K562 (cell line): ENCODE data around the gene LPCAT3. TPM values are rescaled to one million over a fixed set of nuclear protein-coding genes. Genes with fewer than 3 reads are reported as not detected.

Source experiments
- E2F3 ChIP-seq: fragments of 250-450 bp; sonication (Bioruptor Pico); IDR thresholded peaks from 2 replicates; pipeline ENCODE4 v1.4.0; 2020; ENCODE audit warnings: mild to moderate bottlenecking
- HDAC3 ChIP-seq: fragments of 450-650 bp; IDR thresholded peaks from 2 replicates; pipeline ENCODE4 v1.6.1; 2018; ENCODE audit warnings: borderline replicate concordance, mild to moderate bottlenecking, moderate library complexity; ENCODE audit not compliant: partially characterized antibody
- HDAC8 ChIP-seq: fragments of 450-650 bp; IDR thresholded peaks from 2 replicates; pipeline ENCODE4 v1.6.1; 2016; ENCODE audit warnings: mild to moderate bottlenecking, missing genetic modification characterization, moderate library complexity, missing compliant biosample characterization
- KLF16 ChIP-seq: IDR thresholded peaks from 2 replicates; pipeline ENCODE4 v1.6.1; 2016; ENCODE audit warnings: antibody characterized with exemption
- POLR2G ChIP-seq: fragments of 200-400 bp; formaldehyde crosslinking; IDR thresholded peaks from 2 replicates; pipeline ENCODE4 v1.6.1; 2017; ENCODE audit warnings: low read depth, mild to moderate bottlenecking, antibody characterized with exemption, low read length, moderate library complexity
- POLR2H ChIP-seq: IDR thresholded peaks from 2 replicates; pipeline ENCODE4 v1.6.1; 2016; ENCODE audit warnings: missing genetic modification characterization, low read depth, mild to moderate bottlenecking, control low read depth, missing compliant biosample characterization, moderate library complexity
- SMAD1 ChIP-seq: fragments of 150-350 bp; IDR thresholded peaks from 2 replicates; pipeline ENCODE4 v1.6.1; 2014; ENCODE audit warnings: low read length, low read depth; ENCODE audit not compliant: partially characterized antibody
- SP1 ChIP-seq: sonication (generic); formaldehyde crosslinking; IDR thresholded peaks from 2 replicates; pipeline ENCODE4 v1.8.1; 2022; ENCODE audit warnings: mild to moderate bottlenecking, missing genetic modification reagents
- TAF15 ChIP-seq: fragments of 200-400 bp; formaldehyde crosslinking; IDR thresholded peaks from 2 replicates; pipeline ENCODE4 v1.6.1; 2017; ENCODE audit warnings: mild to moderate bottlenecking, low read depth, low read length, moderate library complexity
- XRCC5 ChIP-seq: fragments of 200-400 bp; formaldehyde crosslinking; IDR thresholded peaks from 2 replicates; pipeline ENCODE4 v1.6.1; 2017; ENCODE audit warnings: low read depth, mild to moderate bottlenecking, low read length
- polyA plus RNA-seq, 8 experiments: library from polyadenylated mRNA; depleted of rRNA in 4 of 8; stranded (reverse) in 5 of 8; unstranded in 3 of 8; fragments of >200 nt; fragmentation: Nextera tagmentation in 2 of 8; fragmentation: Illumina TruSeq in 1 of 8; extraction: Ambion mirVana in 2 of 8; extraction: Trizol in 1 of 8; gene quantifications; 2 replicates each; pipeline versions ENCODE4 v1.2.1 to v1.2.3, GENCODE V29; 2011 to 2014; ENCODE audit warnings: inconsistent platforms in 1 of 8, missing spikeins in 1 of 8
- total RNA-seq, 7 experiments: library from RNA; depleted of rRNA in 6 of 7; stranded (reverse); fragments of >200 nt in 6 of 7; fragmentation: Illumina TruSeq in 2 of 7; extraction: Trizol in 2 of 7; gene quantifications; 2 replicates each; pipeline versions ENCODE4 v1.2.1 to v1.2.3, GENCODE V29; 2011 to 2021; ENCODE audit warnings: low replicate concordance in 1 of 7
- TF ChIP-seq, protein P1 (sequence below), 2 experiments: fragments of 150-350 bp in 1 of 2; IDR thresholded peaks; 2 replicates each; pipeline ENCODE4 v1.6.1; 2012 to 2016; ENCODE audit warnings: low read depth in 2 of 2, low read length in 2 of 2, mild to moderate bottlenecking in 1 of 2, moderate library complexity in 1 of 2
- TF ChIP-seq, protein P2 (sequence below), 2 experiments: fragments of 450-650 bp; formaldehyde crosslinking in 1 of 2; IDR thresholded peaks; 2 replicates each; pipeline versions ENCODE4 v1.4.0 to v1.6.1; 2014 to 2020; ENCODE audit warnings: mild to moderate bottlenecking in 2 of 2, borderline replicate concordance in 1 of 2, low read depth in 1 of 2
- TF ChIP-seq, protein P3 (sequence below): fragments of 450-650 bp; IDR thresholded peaks from 2 replicates; pipeline ENCODE4 v1.6.1; 2016; ENCODE audit warnings: antibody characterized with exemption

Gene LPCAT3
- total and polyA plus RNA-seq, 9 of the 15 experiments (the other 6 are each of a cell fraction or from before 2014, with no cell fraction given) = 4.9 to 52.5 (median 25.3) TPM

DNA sequence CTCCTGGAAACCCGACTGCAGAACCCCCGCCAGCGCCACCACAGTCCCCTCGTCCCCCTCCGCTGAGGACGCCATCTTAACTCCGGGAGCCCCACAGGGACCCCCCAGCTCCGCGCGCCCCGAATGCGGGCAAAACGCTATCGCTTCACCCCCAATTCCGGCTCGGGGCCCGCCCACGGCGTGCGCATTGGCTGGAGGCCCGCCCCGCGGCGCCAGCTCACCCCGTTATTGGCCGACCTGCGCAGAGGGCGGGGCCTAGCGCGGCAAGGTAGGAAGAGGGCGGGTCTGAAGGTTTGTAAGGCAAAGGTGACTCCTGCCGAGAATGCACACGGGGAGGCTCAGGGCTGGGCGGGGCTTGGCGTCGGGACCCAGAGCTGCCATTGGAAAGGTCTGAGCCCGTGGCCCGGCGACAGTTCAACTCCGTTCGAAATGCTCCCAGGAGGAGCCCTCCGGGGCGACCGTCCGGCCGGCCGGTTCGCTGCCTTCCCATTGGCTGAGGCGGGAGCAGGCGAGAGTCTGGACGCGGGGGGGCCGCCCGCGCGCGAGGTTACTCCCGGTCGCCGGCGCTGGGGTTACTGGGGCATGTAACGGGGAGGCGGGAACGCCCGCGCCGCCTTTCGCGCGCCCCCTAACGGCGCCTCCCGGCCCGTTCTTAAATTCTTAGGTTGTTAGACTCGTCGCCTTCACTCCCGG lies at the start of gene LPCAT3 (continued):
- TF ChIP-seq, protein P1, sequence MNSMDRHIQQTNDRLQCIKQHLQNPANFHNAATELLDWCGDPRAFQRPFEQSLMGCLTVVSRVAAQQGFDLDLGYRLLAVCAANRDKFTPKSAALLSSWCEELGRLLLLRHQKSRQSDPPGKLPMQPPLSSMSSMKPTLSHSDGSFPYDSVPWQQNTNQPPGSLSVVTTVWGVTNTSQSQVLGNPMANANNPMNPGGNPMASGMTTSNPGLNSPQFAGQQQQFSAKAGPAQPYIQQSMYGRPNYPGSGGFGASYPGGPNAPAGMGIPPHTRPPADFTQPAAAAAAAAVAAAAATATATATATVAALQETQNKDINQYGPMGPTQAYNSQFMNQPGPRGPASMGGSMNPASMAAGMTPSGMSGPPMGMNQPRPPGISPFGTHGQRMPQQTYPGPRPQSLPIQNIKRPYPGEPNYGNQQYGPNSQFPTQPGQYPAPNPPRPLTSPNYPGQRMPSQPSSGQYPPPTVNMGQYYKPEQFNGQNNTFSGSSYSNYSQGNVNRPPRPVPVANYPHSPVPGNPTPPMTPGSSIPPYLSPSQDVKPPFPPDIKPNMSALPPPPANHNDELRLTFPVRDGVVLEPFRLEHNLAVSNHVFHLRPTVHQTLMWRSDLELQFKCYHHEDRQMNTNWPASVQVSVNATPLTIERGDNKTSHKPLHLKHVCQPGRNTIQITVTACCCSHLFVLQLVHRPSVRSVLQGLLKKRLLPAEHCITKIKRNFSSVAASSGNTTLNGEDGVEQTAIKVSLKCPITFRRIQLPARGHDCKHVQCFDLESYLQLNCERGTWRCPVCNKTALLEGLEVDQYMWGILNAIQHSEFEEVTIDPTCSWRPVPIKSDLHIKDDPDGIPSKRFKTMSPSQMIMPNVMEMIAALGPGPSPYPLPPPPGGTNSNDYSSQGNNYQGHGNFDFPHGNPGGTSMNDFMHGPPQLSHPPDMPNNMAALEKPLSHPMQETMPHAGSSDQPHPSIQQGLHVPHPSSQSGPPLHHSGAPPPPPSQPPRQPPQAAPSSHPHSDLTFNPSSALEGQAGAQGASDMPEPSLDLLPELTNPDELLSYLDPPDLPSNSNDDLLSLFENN (IDR thresholded peaks at IDR 0.05; ENCODE audit: low read depth in 2 of 2, low read length in 2 of 2) = no peak
- TF ChIP-seq POLR2G (peak; percentile 83), HDAC3 (peak; percentile 86), XRCC5 (peak; percentile 62; the same call in 1 of the 2 replicates), E2F3 (CRISPR knock-in tag) (peak; percentile 58), TAF15 (no peak), HDAC8 (tag) (no peak), POLR2H (tag) (no peak), SP1 (CRISPR knock-in tag) (peak; percentile 85), KLF16 (no peak), SMAD1 (no peak)
- TF ChIP-seq, protein P2, sequence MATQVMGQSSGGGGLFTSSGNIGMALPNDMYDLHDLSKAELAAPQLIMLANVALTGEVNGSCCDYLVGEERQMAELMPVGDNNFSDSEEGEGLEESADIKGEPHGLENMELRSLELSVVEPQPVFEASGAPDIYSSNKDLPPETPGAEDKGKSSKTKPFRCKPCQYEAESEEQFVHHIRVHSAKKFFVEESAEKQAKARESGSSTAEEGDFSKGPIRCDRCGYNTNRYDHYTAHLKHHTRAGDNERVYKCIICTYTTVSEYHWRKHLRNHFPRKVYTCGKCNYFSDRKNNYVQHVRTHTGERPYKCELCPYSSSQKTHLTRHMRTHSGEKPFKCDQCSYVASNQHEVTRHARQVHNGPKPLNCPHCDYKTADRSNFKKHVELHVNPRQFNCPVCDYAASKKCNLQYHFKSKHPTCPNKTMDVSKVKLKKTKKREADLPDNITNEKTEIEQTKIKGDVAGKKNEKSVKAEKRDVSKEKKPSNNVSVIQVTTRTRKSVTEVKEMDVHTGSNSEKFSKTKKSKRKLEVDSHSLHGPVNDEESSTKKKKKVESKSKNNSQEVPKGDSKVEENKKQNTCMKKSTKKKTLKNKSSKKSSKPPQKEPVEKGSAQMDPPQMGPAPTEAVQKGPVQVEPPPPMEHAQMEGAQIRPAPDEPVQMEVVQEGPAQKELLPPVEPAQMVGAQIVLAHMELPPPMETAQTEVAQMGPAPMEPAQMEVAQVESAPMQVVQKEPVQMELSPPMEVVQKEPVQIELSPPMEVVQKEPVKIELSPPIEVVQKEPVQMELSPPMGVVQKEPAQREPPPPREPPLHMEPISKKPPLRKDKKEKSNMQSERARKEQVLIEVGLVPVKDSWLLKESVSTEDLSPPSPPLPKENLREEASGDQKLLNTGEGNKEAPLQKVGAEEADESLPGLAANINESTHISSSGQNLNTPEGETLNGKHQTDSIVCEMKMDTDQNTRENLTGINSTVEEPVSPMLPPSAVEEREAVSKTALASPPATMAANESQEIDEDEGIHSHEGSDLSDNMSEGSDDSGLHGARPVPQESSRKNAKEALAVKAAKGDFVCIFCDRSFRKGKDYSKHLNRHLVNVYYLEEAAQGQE (IDR thresholded peaks at IDR 0.05; ENCODE audit: borderline replicate concordance) = peak; percentile 49; the same call in 1 of the 2 replicates
- TF ChIP-seq, protein P2 (CRISPR knock-in tag; IDR thresholded peaks at IDR 0.05; ENCODE audit: low read depth) = no peak
- TF ChIP-seq, protein P3, sequence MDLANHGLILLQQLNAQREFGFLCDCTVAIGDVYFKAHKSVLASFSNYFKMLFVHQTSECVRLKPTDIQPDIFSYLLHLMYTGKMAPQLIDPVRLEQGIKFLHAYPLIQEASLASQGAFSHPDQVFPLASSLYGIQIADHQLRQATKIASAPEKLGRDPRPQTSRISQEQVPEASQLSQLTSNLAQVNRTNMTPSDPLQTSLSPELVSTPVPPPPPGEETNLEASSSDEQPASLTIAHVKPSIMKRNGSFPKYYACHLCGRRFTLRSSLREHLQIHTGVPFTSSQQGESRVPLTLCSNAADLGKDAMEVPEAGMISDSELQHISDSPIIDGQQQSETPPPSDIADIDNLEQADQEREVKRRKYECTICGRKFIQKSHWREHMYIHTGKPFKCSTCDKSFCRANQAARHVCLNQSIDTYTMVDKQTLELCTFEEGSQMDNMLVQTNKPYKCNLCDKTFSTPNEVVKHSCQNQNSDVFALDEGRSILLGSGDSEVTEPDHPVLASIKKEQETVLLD = 0 out of 2 replicates have a peak, but pooled peaks have one; percentile 36
